Mammary epithelial cell (primary cell): Measurements from ENCODE around the gene PFN1.

ENCODE experiments used
- EZH2 ChIP-seq: IDR thresholded peaks from 2 replicates; pipeline ENCODE4 v1.6.1; 2012; ENCODE audit warnings: low read length, inconsistent platforms, borderline replicate concordance
- TF ChIP-seq, protein P1 (sequence below), 2 donors: IDR thresholded peaks in 1 of 2; conservative IDR thresholded peaks in 1 of 2; 2 replicates each; pipeline ENCODE4 v1.5.1; 2011 to 2012; ENCODE audit warnings: inconsistent platforms in 2 of 2, low read length in 2 of 2, mild to moderate bottlenecking in 2 of 2, control low read depth in 1 of 2, low read depth in 1 of 2; ENCODE audit not compliant: insufficient read depth in 1 of 2; ENCODE audit errors: extremely low read depth in 1 of 2

GRCh38 chr17:4908711-4909496 is 39.4 kb downstream of the PFN1 start:
- TF ChIP-seq, protein P1, sequence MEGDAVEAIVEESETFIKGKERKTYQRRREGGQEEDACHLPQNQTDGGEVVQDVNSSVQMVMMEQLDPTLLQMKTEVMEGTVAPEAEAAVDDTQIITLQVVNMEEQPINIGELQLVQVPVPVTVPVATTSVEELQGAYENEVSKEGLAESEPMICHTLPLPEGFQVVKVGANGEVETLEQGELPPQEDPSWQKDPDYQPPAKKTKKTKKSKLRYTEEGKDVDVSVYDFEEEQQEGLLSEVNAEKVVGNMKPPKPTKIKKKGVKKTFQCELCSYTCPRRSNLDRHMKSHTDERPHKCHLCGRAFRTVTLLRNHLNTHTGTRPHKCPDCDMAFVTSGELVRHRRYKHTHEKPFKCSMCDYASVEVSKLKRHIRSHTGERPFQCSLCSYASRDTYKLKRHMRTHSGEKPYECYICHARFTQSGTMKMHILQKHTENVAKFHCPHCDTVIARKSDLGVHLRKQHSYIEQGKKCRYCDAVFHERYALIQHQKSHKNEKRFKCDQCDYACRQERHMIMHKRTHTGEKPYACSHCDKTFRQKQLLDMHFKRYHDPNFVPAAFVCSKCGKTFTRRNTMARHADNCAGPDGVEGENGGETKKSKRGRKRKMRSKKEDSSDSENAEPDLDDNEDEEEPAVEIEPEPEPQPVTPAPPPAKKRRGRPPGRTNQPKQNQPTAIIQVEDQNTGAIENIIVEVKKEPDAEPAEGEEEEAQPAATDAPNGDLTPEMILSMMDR (conservative IDR thresholded peaks at IDR 0.05 in 1 of 2, IDR thresholded peaks at IDR 0.05 in 1 of 2; ENCODE audit: extremely low read depth in 1 of 2, insufficient read depth in 1 of 2, low read depth in 1 of 2, low read length in 2 of 2): peak; percentile 84
- no peak for TF ChIP-seq EZH2
